Central memory CD8-positive, alpha-beta T cell (primary cell): ENCODE data around the gene GEMIN2.
"Not testable (repeated sequence)": the region's sequence is repeated elsewhere in the genome, so short reads cannot be mapped to it uniquely, and the experiment has no call there.

Source experiments
- ATAC-seq: fragments of 150-1000 bp; cut with Tn5 transposase; replicated peaks from 2 replicates; pipeline ENCODE4 v1.10.0; 2022; ENCODE audit warnings: mild to moderate bottlenecking, moderate FRiP score, moderate number of reproducible peaks; ENCODE audit not compliant: poor library complexity, severe bottlenecking; ENCODE audit errors: extremely low read depth
- DNase-seq, 2 donors: peaks; one replicate each; pipeline ENCODE4 v3.0.0; 2021; ENCODE audit warnings: low spot score in 2 of 2
- H3K27ac Mint-ChIP-seq: one replicate; pipeline ENCODE4 v1.8.0; 2022; ENCODE audit warnings: low read depth, mild to moderate bottlenecking, moderate library complexity, mixed read lengths
- H3K27me3 Mint-ChIP-seq: one replicate; pipeline ENCODE4 v1.8.0; 2022; ENCODE audit warnings: mixed read lengths
- H3K36me3 Mint-ChIP-seq: one replicate; pipeline ENCODE4 v1.8.0; 2022; ENCODE audit warnings: mild to moderate bottlenecking, moderate library complexity, mixed read lengths; ENCODE audit not compliant: insufficient read depth
- H3K4me1 Mint-ChIP-seq: one replicate; pipeline ENCODE4 v1.8.0; 2022; ENCODE audit warnings: mixed read lengths
- H3K4me3 Mint-ChIP-seq: one replicate; pipeline ENCODE4 v1.8.0; 2022; ENCODE audit warnings: mild to moderate bottlenecking, moderate library complexity, mixed read lengths
- H3K9me3 Mint-ChIP-seq: one replicate; pipeline ENCODE4 v1.8.0; 2022; ENCODE audit warnings: mixed read lengths

Gene GEMIN2

GRCh38 chr14:39174560-39175444 lies 60.7 kb downstream of the GEMIN2 start, which contains the start of gene PNN:
TSS of gene PNN (plus strand) at chr14:39175254. CDS start at chr14:39175280, 26 bp downstream.
- Mint-ChIP-seq H3K27ac (peak within 1 kb of the TSS; percentile 96), H3K4me3 (peak within 1 kb of the TSS; percentile 100), H3K27me3 (no peaks in the 10 kb centered on the region), H3K9me3 (no peaks in the 10 kb centered on the region), H3K4me1 (peaks cover 31% of the 10 kb centered on the region), H3K36me3 (peaks cover 59% of the 10 kb centered on the region)
- DNase-seq (peak; percentile 86 to 98), ATAC-seq (peak; percentile 92)

GRCh38 chr14:39175445-39176262 lies 61.5 kb downstream of the GEMIN2 start:
- H3K27ac Mint-ChIP-seq, result peak overlapping the region; percentile 96
- ATAC-seq, result peak; percentile 0
- DNase-seq, result no peak
- peaks cover 57% of the 10 kb centered on the region for H3K36me3 Mint-ChIP-seq
- peaks cover 25% of the 10 kb centered on the region for H3K4me1 Mint-ChIP-seq
- H3K27me3 Mint-ChIP-seq, result no peaks in the 10 kb centered on the region
- H3K9me3 Mint-ChIP-seq, result no peaks in the 10 kb centered on the region
- H3K4me3 Mint-ChIP-seq, result peak overlapping the region; percentile 100

- Mint-ChIP-seq H3K27me3 (no peaks in the 10 kb centered on the region), H3K27ac (peak overlapping the region; percentile 96), H3K36me3 (peaks cover 57% of the 10 kb centered on the region), H3K4me1 (peaks cover 25% of the 10 kb centered on the region), H3K9me3 (no peaks in the 10 kb centered on the region), H3K4me3 (peak overlapping the region; percentile 100)
- ATAC-seq, result no peak
- no peak for DNase-seq
These were observed 62.4 kb downstream of the GEMIN2 start for GRCh38 chr14:39176263-39177167.

GRCh38 chr14:39177168-39177545 lies 63.0 kb downstream of the GEMIN2 start:
- DNase-seq, result no peak
- H3K9me3 Mint-ChIP-seq, result no peaks in the 10 kb centered on the region
- H3K4me1 Mint-ChIP-seq, result peaks cover 25% of the 10 kb centered on the region
- H3K4me3 Mint-ChIP-seq, result no peak overlapping the region
- H3K27me3 Mint-ChIP-seq, result no peaks in the 10 kb centered on the region
- no peak for ATAC-seq
- peaks cover 57% of the 10 kb centered on the region for H3K36me3 Mint-ChIP-seq
- peak overlapping the region; percentile 96 for H3K27ac Mint-ChIP-seq

GRCh38 chr14:39179042-39179441 lies 64.9 kb downstream of the GEMIN2 start:
- ATAC-seq (no peak), DNase-seq (no peak)
- Mint-ChIP-seq H3K4me1 (peaks cover 23% of the 10 kb centered on the region), H3K36me3 (peaks cover 70% of the 10 kb centered on the region), H3K9me3 (no peaks in the 10 kb centered on the region), H3K4me3 (no peak overlapping the region), H3K27me3 (no peaks in the 10 kb centered on the region), H3K27ac (peak overlapping the region; percentile 57)

GRCh38 chr14:39180553-39180952 lies 66.4 kb downstream of the GEMIN2 start:
- DNase-seq (no peak), ATAC-seq (no peak)
- Mint-ChIP-seq H3K9me3 (no peaks in the 10 kb centered on the region), H3K27me3 (no peaks in the 10 kb centered on the region), H3K4me3 (no peak overlapping the region), H3K36me3 (peaks cover 68% of the 10 kb centered on the region), H3K27ac (no peak overlapping the region), H3K4me1 (peaks cover 20% of the 10 kb centered on the region)

DNA sequence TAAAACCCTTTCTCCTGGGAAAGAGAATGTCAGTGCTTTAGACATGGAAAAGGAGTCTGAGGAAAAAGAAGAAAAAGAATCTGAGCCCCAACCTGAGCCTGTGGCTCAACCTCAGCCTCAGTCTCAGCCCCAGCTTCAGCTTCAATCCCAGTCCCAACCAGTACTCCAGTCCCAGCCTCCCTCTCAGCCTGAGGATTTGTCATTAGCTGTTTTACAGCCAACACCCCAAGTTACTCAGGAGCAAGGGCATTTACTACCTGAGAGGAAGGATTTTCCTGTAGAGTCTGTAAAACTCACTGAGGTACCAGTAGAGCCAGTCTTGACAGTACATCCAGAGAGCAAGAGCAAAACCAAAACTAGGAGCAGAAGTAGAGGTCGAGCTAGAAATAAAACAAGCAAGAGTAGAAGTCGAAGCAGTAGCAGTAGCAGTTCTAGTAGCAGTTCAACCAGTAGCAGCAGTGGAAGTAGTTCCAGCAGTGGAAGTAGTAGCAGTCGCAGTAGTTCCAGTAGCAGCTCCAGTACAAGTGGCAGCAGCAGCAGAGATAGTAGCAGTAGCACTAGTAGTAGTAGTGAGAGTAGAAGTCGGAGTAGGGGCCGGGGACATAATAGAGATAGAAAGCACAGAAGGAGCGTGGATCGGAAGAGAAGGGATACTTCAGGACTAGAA lies 67.0 kb downstream of the GEMIN2 start:
- peaks cover 20% of the 10 kb centered on the region for H3K4me1 Mint-ChIP-seq
- no peaks in the 10 kb centered on the region for H3K9me3 Mint-ChIP-seq
- H3K4me3 Mint-ChIP-seq, result no peak overlapping the region
- no peaks in the 10 kb centered on the region for H3K27me3 Mint-ChIP-seq
- H3K36me3 Mint-ChIP-seq, result peaks cover 62% of the 10 kb centered on the region
- H3K27ac Mint-ChIP-seq, result no peak overlapping the region
- no peak for DNase-seq
- no peak for ATAC-seq

- H3K27me3 Mint-ChIP-seq, result no peaks in the 10 kb centered on the region
- H3K27ac Mint-ChIP-seq, result no peak overlapping the region
- H3K9me3 Mint-ChIP-seq, result no peaks in the 10 kb centered on the region
- peaks cover 59% of the 10 kb centered on the region for H3K36me3 Mint-ChIP-seq
- ATAC-seq, result no peak
- peaks cover 17% of the 10 kb centered on the region for H3K4me1 Mint-ChIP-seq
- no peak for DNase-seq
- no peak overlapping the region for H3K4me3 Mint-ChIP-seq
These were observed 67.5 kb downstream of the GEMIN2 start for GRCh38 chr14:39181693-39182047.

DNA sequence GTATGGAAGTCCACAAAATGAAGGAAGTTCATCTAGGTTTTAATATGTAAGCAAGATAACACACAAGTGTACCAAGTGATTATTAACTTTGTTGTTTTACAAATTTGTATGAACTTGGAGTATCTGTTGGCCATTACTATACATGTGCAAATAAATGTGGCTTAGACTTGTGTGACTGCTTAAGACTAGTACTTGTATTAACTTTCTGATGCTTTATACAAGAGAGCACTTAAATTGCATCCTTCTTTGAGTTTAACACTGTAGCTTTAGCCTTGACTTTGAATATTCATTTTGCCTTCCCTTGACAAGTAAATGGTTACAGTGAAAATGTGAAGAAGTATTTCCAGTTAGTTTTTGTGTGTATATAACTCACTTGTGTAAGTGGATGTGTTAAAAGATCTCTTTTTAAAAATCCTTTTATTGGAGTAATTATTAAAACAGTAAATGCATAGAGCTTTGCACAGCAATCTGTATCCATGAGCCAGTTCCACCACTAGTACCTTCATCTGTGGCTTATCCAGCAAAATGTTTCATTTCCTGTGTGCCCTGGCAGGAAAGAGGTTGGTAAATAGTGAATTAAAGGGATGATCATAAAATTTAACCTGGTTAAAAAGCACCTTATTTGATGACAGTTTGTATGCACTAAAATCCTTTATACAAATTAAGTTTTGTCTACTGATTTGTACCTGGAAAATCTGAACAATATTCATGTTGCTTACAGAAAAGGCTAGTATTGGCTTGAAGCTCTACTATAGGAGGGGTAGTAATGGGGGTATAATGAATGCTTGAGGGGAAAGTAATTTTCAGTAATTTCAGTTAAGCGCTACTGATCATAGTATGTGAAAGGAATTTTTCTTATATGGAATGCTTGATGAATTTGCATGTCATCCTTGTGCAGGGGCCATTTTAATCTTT lies 68.9 kb downstream of the GEMIN2 start:
- no peaks in the 10 kb centered on the region for H3K9me3 Mint-ChIP-seq
- H3K4me1 Mint-ChIP-seq, result peaks cover 16% of the 10 kb centered on the region
- H3K27me3 Mint-ChIP-seq, result no peaks in the 10 kb centered on the region
- ATAC-seq, result no peak
- no peak overlapping the region for H3K4me3 Mint-ChIP-seq
- no peak for DNase-seq
- peaks cover 47% of the 10 kb centered on the region for H3K36me3 Mint-ChIP-seq
- H3K27ac Mint-ChIP-seq, result peak overlapping the region; percentile 39

- H3K27me3 Mint-ChIP-seq, ATAC-seq, H3K9me3 Mint-ChIP-seq, DNase-seq, H3K4me3 Mint-ChIP-seq: not testable (repeated sequence)
- Mint-ChIP-seq H3K36me3 (peaks cover 41% of the 10 kb centered on the region), H3K4me1 (peaks cover 22% of the 10 kb centered on the region), H3K27ac (peak overlapping the region; percentile 39)
These were observed 69.5 kb downstream of the GEMIN2 start for GRCh38 chr14:39183685-39184003.

GRCh38 chr14:39184628-39185255 lies 70.6 kb downstream of the GEMIN2 start:
- Mint-ChIP-seq H3K36me3 (peaks cover 32% of the 10 kb centered on the region), H3K27ac (no peak overlapping the region)
- ATAC-seq, result no peak

More at GRCh38 chr14:39184628-39185255, 70.6 kb downstream of the GEMIN2 start:
- Mint-ChIP-seq H3K27me3 (no peaks in the 10 kb centered on the region), H3K9me3 (no peaks in the 10 kb centered on the region), H3K4me1 (peaks cover 12% of the 10 kb centered on the region), H3K4me3 (no peak overlapping the region)
- DNase-seq, result no peak
